Endothelial cell of umbilical vein (primary cell): ENCODE data around the gene QSOX2. TPM values are rescaled to one million over a fixed set of nuclear protein-coding genes. Genes with fewer than 3 reads are reported as not detected.

ENCODE experiments used
- BruUV-seq: library from RNA; stranded (reverse); fragments of 400-500 nt; replicated peaks from 2 replicates; lab custom pipeline; 2021; lab: Mats Ljungman, UMichigan
- CTCF ChIA-PET: fragments of 300-600, 350-600 bp; sonication (Branson Sonifier 250); formaldehyde crosslinking; loops from one replicate; lab custom pipeline; 2021; ENCODE audit warnings: antibody characterized with exemption, inconsistent platforms; lab: Charles Lee
- POLR2A ChIA-PET: fragments of 300-600, 350-600 bp; sonication (Branson Sonifier 250); formaldehyde crosslinking; loops from one replicate; lab custom pipeline; 2021; ENCODE audit warnings: antibody characterized with exemption, inconsistent platforms; lab: Charles Lee
- DNase-seq: peaks from one replicate; pipeline ENCODE4 v3.0.0-alpha.2; 2011; ENCODE audit warnings: low read depth, low spot score
- FAIRE-seq: peaks from 2 replicates; lab custom pipeline; 2011; peaks lifted over from hg19 to GRCh38; lab: Jason Lieb, UNC
- H2AFZ ChIP-seq: 2 replicates; pipeline ENCODE4 v1.6.0; 2012; ENCODE audit warnings: low read depth, low read length, control low read depth, inconsistent platforms
- H3K27ac ChIP-seq: 2 replicates; pipeline ENCODE4 v1.5.1; 2011; ENCODE audit warnings: low read depth, mild to moderate bottlenecking, control low read depth, low read length, moderate library complexity; ENCODE audit not compliant: insufficient read depth
- H3K27me3 ChIP-seq, 2 experiments: 2 replicates each; pipeline versions ENCODE4 v1.6.0 to v1.6.1; 2011; ENCODE audit warnings: low read length in 2 of 2, mixed read lengths in 1 of 2; ENCODE audit not compliant: control insufficient read depth in 2 of 2, insufficient read depth in 2 of 2
- H3K36me3 ChIP-seq, 2 experiments: 2 replicates in 1 of 2; 3 replicates in 1 of 2; pipeline ENCODE4 v1.5.1; 2011; ENCODE audit warnings: low read length in 2 of 2, mild to moderate bottlenecking in 1 of 2, moderate library complexity in 1 of 2; ENCODE audit not compliant: control insufficient read depth in 2 of 2, insufficient read depth in 2 of 2; ENCODE audit errors: extremely low read depth in 1 of 2
- H3K4me1 ChIP-seq: 3 replicates; pipeline ENCODE4 v1.5.1; 2011; ENCODE audit warnings: mild to moderate bottlenecking, low read length; ENCODE audit not compliant: control insufficient read depth, insufficient read depth; ENCODE audit errors: extremely low read depth
- H3K4me2 ChIP-seq: 2 replicates; pipeline ENCODE4 v1.6.1; 2011; ENCODE audit warnings: low read length, control low read depth, mixed read lengths; ENCODE audit not compliant: insufficient read depth
- H3K4me3 ChIP-seq, 3 experiments: fragments of 200-600 bp in 1 of 3; sonication (generic), shearing (Covaris generic) in 1 of 3; replicated peaks in 1 of 3; 2 replicates each; pipeline ENCODE4 v1.5.1; 2011 to 2016; ENCODE audit warnings: control low read depth in 3 of 3, low read length in 3 of 3, mild to moderate bottlenecking in 2 of 3, inconsistent platforms in 1 of 3, low read depth in 1 of 3, moderate library complexity in 1 of 3; ENCODE audit not compliant: insufficient read depth in 1 of 3
- H3K79me2 ChIP-seq: 2 replicates; pipeline ENCODE4 v1.6.0; 2012; ENCODE audit warnings: low read length, inconsistent platforms; ENCODE audit not compliant: control insufficient read depth, insufficient read depth
- H3K9ac ChIP-seq: replicated peaks from 2 replicates; pipeline ENCODE3; 2011; ENCODE audit warnings: low read length, control low read depth; ENCODE audit not compliant: insufficient read depth; ENCODE audit errors: extremely low read depth
- H3K9me1 ChIP-seq: replicated peaks from 3 replicates; pipeline ENCODE4 v1.6.0; 2011; ENCODE audit warnings: mild to moderate bottlenecking, low read length; ENCODE audit not compliant: control insufficient read depth, insufficient read depth; ENCODE audit errors: extremely low read depth
- H3K9me3 ChIP-seq: replicated peaks from 2 replicates; pipeline ENCODE4 v1.5.1; 2012; ENCODE audit warnings: low read length, inconsistent platforms; ENCODE audit not compliant: control insufficient read depth, insufficient read depth
- H4K20me1 ChIP-seq: replicated peaks from 2 replicates; pipeline ENCODE3; 2011; ENCODE audit warnings: mild to moderate bottlenecking, low read length; ENCODE audit not compliant: control insufficient read depth, insufficient read depth; ENCODE audit errors: extremely low read depth
- FOS ChIP-seq: IDR thresholded peaks from 2 replicates; pipeline ENCODE4 v1.6.1; 2011; ENCODE audit warnings: mild to moderate bottlenecking, low read length, moderate library complexity, borderline replicate concordance; ENCODE audit not compliant: insufficient read depth
- GATA2 ChIP-seq: IDR thresholded peaks from 2 replicates; pipeline ENCODE4 v1.7.0; 2011; ENCODE audit warnings: low read depth, mild to moderate bottlenecking, moderate library complexity, mixed read lengths, low read length; ENCODE audit not compliant: insufficient read length, insufficient read depth
- JUN ChIP-seq: IDR thresholded peaks from 2 replicates; pipeline ENCODE4 v1.6.1; 2011; ENCODE audit warnings: borderline replicate concordance, low read depth; ENCODE audit not compliant: insufficient read length, insufficient read depth
- POLR2A ChIP-seq: IDR thresholded peaks from 2 replicates; pipeline ENCODE4 v1.6.1; 2012; ENCODE audit warnings: low read depth, mild to moderate bottlenecking, control low read depth, low read length
- dilution Hi-C: fragments of 300-500 bp; cut with MboI; formaldehyde crosslinking; loops from one replicate; pipeline ENCODE4 v1.15.0; 2019; ENCODE audit warnings: low sequenced_read_pairs; ENCODE audit not compliant: extremely low pct_ligation_motif_present
- intact Hi-C: fragments of 100-400 bp; cut with micrococcal nuclease; formaldehyde crosslinking; loops from one replicate; pipeline ENCODE4 v1.10.0; 2022
- polyA plus RNA-seq, 4 experiments: library from polyadenylated mRNA; depleted of rRNA in 3 of 4; stranded (reverse) in 3 of 4; unstranded in 1 of 4; fragments of >200 nt; gene quantifications; 2 replicates each; pipeline versions ENCODE4 v1.2.1 to v1.2.3, GENCODE V29; 2011 to 2012; ENCODE audit warnings: missing spikeins in 1 of 4
- total RNA-seq: library from RNA; stranded (reverse); gene quantifications from 2 replicates; pipeline ENCODE4 v1.2.3, GENCODE V29; 2021
- TF ChIP-seq, protein P1 (sequence below): IDR thresholded peaks from 2 replicates; pipeline ENCODE4 v1.6.1; 2011; ENCODE audit not compliant: insufficient read depth, insufficient read length

Gene QSOX2
- total and polyA plus RNA-seq, 2 donors (not counting 3 experiments of a cell fraction or from before 2014, with no cell fraction given), result 16.4 to 23.4 TPM

DNA sequence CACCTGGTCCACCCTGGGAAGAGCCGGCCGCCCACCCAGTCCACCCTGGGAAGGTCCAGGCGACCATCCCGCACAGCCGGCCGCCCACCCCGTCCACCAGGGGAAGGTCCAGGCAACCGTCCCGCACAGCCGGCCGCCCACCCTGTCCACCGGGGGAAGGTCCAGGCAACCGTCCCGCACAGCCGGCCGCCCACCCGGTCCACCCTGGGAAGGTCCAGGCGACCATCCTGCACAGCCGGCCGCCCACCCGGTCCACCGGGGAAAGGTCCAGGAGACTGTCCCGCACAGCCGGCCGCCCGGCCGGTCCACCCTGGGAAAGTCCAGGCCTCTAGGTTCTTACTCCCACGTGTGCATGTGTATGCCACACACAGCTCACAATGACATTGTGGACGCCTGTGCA is 6.7 kb upstream of the QSOX2 start:
- intact Hi-C loops, result no loop called here
- H3K4me2 ChIP-seq, result no peak overlapping the region
- no peaks in the 10 kb centered on the region for H3K9me3 ChIP-seq
- no peaks in the 10 kb centered on the region for H4K20me1 ChIP-seq
- H3K9me1 ChIP-seq, result no peaks in the 10 kb centered on the region
- ChIA-PET POLR2A (no interaction called here), CTCF (no interaction called here)
- BruUV-seq, result no TSS peak
- no peak overlapping the region for H3K27ac ChIP-seq
- no peak for TF ChIP-seq POLR2A
- TF ChIP-seq, protein P1, sequence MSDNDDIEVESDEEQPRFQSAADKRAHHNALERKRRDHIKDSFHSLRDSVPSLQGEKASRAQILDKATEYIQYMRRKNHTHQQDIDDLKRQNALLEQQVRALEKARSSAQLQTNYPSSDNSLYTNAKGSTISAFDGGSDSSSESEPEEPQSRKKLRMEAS, result no peak
- no peak overlapping the region for H3K9ac ChIP-seq
- no peak overlapping the region for H3K4me3 ChIP-seq
- H3K4me1 ChIP-seq, result no peaks in the 10 kb centered on the region
- H3K79me2 ChIP-seq, result no peaks in the 10 kb centered on the region
- no peaks in the 10 kb centered on the region for H3K36me3 ChIP-seq
- H2AFZ ChIP-seq, result no peak overlapping the region
- dilution Hi-C loops, result no loop called here
- FAIRE-seq (no peak), DNase-seq (no peak)
- peaks cover 0 to 4% of the 10 kb centered on the region in 2 experiments for H3K27me3 ChIP-seq

DNA sequence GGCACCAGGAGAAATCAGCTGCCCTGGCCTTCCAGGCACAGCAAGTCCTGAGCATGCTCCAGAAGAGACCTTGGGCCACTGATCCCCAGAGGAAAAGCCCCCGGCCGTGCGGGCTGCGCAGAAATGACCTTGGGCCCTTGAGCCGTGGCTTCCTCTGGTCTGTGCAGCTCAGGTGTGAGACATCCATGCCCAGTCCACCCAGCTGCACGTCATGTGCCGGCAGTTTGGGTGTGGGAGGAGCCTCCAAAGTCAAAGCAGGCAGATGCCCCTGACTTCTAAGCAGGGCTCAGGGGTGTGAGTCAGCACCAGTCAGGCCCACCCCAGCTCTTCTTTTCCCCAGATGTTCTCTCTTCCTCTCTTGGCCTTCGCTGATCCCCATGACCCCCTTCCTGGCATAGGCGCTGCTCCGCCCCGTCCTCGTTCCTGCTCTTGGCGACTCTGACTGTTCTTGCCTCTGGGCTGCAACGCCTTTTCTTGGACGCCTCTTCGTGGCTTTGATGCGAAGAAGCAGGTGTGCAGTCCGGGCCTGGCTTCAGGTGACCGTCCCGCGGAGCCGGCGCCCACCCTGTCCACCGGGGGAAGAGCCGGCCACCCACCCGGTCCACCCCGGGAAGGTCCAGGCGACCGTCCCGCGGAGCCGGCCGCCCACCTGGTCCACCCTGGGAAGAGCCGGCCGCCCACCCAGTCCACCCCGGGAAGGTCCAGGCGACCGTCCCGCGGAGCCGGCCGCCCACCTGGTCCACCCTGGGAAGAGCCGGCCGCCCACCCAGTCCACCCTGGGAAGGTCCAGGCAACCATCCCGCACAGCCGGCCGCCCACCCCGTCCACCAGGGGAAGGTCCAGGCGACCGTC is 5.9 kb upstream of the QSOX2 start:
- dilution Hi-C loops, result no loop called here
- peaks cover 0 to 8% of the 10 kb centered on the region in 2 experiments for H3K27me3 ChIP-seq
- POLR2A ChIA-PET, result no interaction called here

More for the DNA sequence above, 5.9 kb upstream of the QSOX2 start:
- Histone ChIP-seq H3K36me3 (no peaks in the 10 kb centered on the region), H3K9ac (no peak overlapping the region), H4K20me1 (no peaks in the 10 kb centered on the region), H3K27ac (no peak overlapping the region), H3K9me1 (no peaks in the 10 kb centered on the region), H3K79me2 (no peaks in the 10 kb centered on the region), H3K4me2 (no peak overlapping the region), H2AFZ (no peak overlapping the region), H3K4me1 (no peaks in the 10 kb centered on the region), H3K4me3 (no peak overlapping the region), H3K9me3 (no peaks in the 10 kb centered on the region)
- FAIRE-seq (no peak), DNase-seq (no peak)
- TF ChIP-seq GATA2 (no peak), JUN (no peak), POLR2A (no peak), FOS (no peak)
- intact Hi-C loops, result no loop called here
- CTCF ChIA-PET, result interaction anchor here (1.7 kb wide), 1 partner anchor 16 kb away, joined by 4 read pairs; no protein-coding TSS in a partner anchor
- no TSS peak for BruUV-seq
